GM20000 (cell line): ENCODE measurements around the gene RPS6KC1.
"Not testable (repeated sequence)": the region's sequence is repeated elsewhere in the genome, so short reads cannot be mapped to it uniquely, and the experiment has no call there.

ENCODE experiments used
- DNase-seq: peaks from one replicate; pipeline ENCODE4 v3.0.0; 2012; ENCODE audit warnings: low spot score
- CTCF ChIP-seq: IDR thresholded peaks from 2 replicates; pipeline ENCODE4 v1.5.1; 2012; ENCODE audit warnings: mild to moderate bottlenecking, control low read depth; ENCODE audit errors: extremely low read depth, missing control alignments

The RPS6KC1 gene

GRCh38 chr1:213138892-213139291 is 87.9 kb downstream of the RPS6KC1 start:
- DNase-seq = no peak
- TF ChIP-seq CTCF = no peak

- no peak for TF ChIP-seq CTCF
- DNase-seq = no peak
Measured at GRCh38 chr1:213148905-213149304, 97.9 kb downstream of the RPS6KC1 start.

- DNase-seq = not testable (repeated sequence)
Measured at GRCh38 chr1:213150090-213150489, 99.0 kb downstream of the RPS6KC1 start.

- no peak for TF ChIP-seq CTCF
- DNase-seq = no peak
Measured at GRCh38 chr1:213154056-213154685, 103.1 kb downstream of the RPS6KC1 start.

- TF ChIP-seq CTCF = no peak
- no peak for DNase-seq
Measured at GRCh38 chr1:213159376-213159775, 108.3 kb downstream of the RPS6KC1 start.

- not testable (repeated sequence) for DNase-seq
Measured at GRCh38 chr1:213160442-213160841, 109.4 kb downstream of the RPS6KC1 start.

- DNase-seq = no peak
- TF ChIP-seq CTCF = no peak
Measured at GRCh38 chr1:213162338-213162737, 111.3 kb downstream of the RPS6KC1 start.

- TF ChIP-seq CTCF = no peak
- DNase-seq = no peak
Measured at GRCh38 chr1:213162862-213163261, 111.8 kb downstream of the RPS6KC1 start.
